Suprapubic skin (tissue), 4 donors: Measurements from ENCODE around the gene MAVS.

Source experiments
- CTCF ChIP-seq, 2 donors: fragments of 200-600 bp in 1 of 2; fragments of 450-650 bp in 1 of 2; sonication (generic) in 1 of 2; IDR thresholded peaks; one replicate each; pipeline ENCODE4 v1.5.1; 2016 to 2019; ENCODE audit warnings: antibody characterized with exemption in 2 of 2, mild to moderate bottlenecking in 1 of 2, moderate library complexity in 1 of 2
- EP300 ChIP-seq: sonication (generic); formaldehyde crosslinking; IDR thresholded peaks from one replicate; pipeline ENCODE4 v1.6.1; 2017; ENCODE audit warnings: antibody characterized with exemption
- POLR2A ChIP-seq, 2 donors: fragments of 450-650 bp; IDR thresholded peaks; one replicate each; pipeline ENCODE4 v1.6.1; 2017; ENCODE audit warnings: antibody characterized with exemption in 2 of 2, mild to moderate bottlenecking in 2 of 2, moderate library complexity in 2 of 2
- POLR2AphosphoS5 ChIP-seq, 3 donors: sonication (generic); formaldehyde crosslinking; IDR thresholded peaks; one replicate each; pipeline ENCODE4 v1.6.1; 2017; ENCODE audit warnings: antibody characterized with exemption in 3 of 3

DNA sequence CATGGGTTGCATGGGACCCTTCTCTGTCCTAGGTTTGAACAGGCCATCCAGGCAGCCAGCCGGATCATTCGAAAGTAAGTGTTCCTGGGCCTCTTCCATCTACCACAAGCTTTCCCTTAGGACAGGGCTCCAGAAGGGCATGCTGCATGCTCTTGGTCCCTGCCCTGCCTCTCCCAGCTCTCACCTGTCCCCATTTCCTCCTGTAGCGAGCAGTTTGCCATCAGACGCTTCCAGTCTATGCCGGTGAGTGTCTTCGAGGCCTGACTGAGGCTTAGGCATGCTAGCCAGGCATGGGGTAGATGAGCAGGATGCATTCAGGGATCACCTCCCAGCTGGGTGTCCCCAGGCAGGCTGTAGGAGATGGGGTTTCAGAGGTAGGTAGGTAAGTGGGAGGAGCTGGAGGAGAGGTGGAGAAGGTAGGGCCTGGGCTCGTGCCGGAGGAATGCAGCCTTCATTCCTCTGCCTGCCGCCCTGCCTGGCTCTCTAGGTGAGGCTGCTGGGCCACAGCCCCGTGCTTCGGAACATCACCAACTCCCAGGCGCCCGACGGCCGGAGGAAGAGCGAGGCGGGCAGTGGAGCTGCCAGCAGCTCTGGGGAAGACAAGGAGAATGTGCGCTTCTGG lies 46.3 kb upstream of the MAVS start:
- TF ChIP-seq CTCF (IDR thresholded peaks at IDR 0.05) (no peak), POLR2A (IDR thresholded peaks at IDR 0.05) (no peak), EP300 (no peak), POLR2AphosphoS5 (IDR thresholded peaks at IDR 0.05) (no peak)
